Activated gamma-delta T cell (primary cell): ENCODE data around the gene SENP2.
"Not testable (repeated sequence)": the region's sequence is repeated elsewhere in the genome, so short reads cannot be mapped to it uniquely, and the experiment has no call there.

Experiments
- DNase-seq: peaks from one replicate; lab custom pipeline; 2025; lab: John Stamatoyannopoulos, UW

Gene SENP2

GRCh38 chr3:185586686-185587039 lies 568 bp downstream of the SENP2 start:
- no peak for DNase-seq

GRCh38 chr3:185594073-185594472 lies 8.0 kb downstream of the SENP2 start:
- DNase-seq, result no peak

- DNase-seq, result no peak
Measured at GRCh38 chr3:185595526-185595925, 9.4 kb downstream of the SENP2 start.

DNA sequence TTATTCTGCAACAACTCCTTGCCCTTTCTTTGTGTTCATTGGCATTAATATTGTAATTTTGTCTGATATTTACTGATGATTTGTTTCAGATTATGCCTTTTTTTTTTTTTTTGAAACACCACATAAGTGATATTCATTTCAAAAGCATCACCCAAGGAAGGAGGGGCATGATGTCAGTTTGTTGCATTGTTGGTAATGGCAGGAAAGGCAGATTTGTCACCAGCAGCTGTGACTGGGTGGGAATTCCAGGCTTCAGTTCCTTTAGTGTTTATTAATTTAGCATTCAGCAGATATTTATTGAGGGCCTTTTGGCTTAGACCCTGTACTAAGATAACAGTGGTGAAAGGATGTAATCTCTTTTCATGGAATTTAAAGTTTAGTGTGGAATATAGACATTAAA lies 19.5 kb downstream of the SENP2 start:
- DNase-seq, result no peak

GRCh38 chr3:185606196-185606595 lies 20.1 kb downstream of the SENP2 start:
- DNase-seq, result no peak

DNA sequence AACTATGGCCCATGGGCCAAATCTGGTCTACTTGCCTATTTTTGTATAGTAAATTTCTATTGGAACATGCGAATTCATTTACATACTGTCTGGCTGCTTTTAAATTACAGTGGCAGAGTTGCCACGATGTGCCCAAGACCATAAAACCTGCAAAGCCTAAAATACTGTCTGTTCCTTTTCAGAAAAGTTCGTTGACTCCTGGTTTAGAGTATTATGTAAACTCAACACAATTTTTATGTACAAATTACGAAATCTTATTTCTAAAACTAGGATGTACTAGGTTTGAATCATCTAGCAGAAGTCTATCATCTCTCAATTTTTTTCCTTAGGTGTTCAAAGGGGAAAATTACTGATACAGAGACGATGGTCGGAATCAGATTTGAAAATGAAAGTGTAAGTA lies 26.9 kb downstream of the SENP2 start:
- DNase-seq, result no peak

- no peak for DNase-seq
Measured at GRCh38 chr3:185623939-185624665, 38.0 kb downstream of the SENP2 start.

DNA sequence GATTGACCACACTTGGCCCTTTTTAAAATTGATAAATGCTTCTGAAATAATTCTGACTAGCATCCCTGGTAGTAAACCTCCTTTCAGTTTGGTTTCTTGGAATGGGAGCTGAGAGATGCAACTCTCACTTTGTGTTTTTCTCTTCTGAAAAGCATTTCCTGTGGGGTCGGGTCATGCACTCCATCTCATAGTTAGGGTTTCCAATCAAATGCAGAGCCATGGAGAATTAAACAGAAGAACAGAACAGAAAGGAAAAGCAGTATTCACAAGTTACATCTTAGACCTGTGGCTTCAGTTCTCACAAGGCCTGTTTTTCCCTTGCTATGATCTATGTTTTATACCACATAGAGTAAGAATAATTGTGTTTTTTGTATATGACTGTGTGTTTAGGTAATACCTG lies 39.7 kb downstream of the SENP2 start:
- DNase-seq, result no peak

- no peak for DNase-seq
Measured at GRCh38 chr3:185629554-185630181, 43.6 kb downstream of the SENP2 start.

DNA sequence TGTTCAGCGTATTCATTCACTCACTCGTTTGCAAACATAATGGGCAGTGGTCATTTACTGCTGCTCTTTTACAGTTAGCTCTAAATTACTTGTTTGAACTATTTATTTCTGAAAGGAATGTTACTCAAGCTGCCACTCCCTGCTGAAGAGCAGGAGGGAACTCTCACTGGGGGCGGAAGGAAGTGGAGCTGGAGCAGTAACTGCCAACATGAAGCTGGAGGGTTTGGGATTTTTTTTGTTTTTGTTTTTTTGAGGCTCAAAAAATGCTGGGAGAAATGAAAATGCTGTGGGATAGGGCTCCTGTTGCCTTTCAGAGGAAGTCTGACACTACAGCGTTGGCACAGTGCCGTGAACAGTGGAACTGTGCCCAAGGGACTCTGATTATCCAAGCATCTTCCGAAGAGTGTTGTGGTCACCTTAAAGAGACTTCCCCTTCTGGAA lies 44.1 kb downstream of the SENP2 start:
- no peak for DNase-seq

- no peak for DNase-seq
Measured at GRCh38 chr3:185631108-185631507, 45.0 kb downstream of the SENP2 start.

- DNase-seq, result no peak
Measured at GRCh38 chr3:185631508-185632206, 45.6 kb downstream of the SENP2 start.

GRCh38 chr3:185632996-185633395 lies 46.9 kb downstream of the SENP2 start:
- no peak for DNase-seq

GRCh38 chr3:185637388-185637787 lies 51.3 kb downstream of the SENP2 start:
- DNase-seq, result no peak

GRCh38 chr3:185638651-185639050 lies 52.6 kb downstream of the SENP2 start:
- not testable (repeated sequence) for DNase-seq

DNA sequence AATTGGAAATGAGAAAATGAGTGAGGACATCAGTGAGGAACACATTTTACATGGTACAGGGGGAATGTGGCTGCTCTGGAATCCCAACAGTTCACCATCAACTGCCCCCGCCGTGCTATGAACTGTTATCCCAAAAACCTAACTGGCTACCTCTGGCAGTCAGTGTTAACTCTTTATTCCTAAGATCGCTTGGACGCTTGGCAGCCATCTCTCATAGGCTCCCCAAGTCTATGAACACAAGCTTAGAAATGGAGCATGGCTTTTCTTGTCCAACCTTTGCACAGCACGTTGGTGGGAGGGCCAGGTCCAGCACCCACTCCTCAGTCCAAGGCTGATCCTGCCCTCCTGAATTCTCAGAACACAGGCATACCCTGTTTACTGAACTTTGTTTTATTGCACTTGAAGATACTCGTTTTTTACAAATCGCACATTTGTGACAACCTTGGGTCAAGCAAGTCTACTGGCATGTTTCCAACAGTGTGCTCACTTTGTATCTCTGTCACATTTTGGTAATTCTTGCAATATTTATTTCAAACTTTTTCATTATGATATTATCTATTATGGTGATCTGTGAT lies 53.6 kb downstream of the SENP2 start:
- no peak for DNase-seq

DNA sequence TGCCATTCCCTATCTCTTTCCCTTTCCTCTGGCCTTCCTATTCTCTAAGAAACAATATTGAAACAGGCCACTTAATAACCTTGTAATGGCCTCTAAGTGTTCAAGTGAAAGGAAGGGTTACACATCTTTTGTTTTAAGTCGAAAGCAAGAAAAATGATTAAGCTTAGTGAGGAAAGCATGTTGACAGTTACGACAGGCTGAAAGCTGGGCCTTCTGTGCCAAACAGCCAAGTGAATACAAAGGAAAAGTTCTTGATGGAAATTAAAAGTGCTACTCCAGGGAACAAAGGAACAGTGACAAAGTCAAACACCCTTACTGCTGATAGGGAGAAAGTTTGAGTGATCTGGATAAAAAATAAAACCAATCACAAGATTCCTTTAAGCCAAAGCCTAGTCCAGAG lies 54.2 kb downstream of the SENP2 start:
- no peak for DNase-seq

DNA sequence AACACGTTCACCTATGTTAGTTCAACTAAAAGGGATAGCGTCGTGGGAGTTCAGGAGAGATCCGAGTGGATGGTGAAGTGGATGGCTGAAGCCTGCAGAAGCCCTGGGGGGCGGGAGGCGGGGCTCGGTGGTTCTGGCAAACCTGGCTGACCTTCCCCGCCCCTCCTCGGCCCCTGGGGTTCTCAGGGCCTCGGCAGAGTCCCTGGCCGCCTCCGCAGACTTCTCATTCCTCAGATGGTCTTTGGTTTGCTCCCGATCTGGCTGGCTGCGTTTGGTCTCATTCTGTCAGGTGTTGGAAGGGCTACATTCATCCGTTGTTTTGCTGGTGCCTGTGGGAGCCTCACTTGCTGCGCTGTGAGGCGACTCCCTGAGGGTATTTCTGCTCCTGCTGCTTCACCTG lies 59.1 kb downstream of the SENP2 start:
- DNase-seq, result not testable (repeated sequence)

GRCh38 chr3:185645596-185646381 lies 59.7 kb downstream of the SENP2 start:
- no peak for DNase-seq

DNA sequence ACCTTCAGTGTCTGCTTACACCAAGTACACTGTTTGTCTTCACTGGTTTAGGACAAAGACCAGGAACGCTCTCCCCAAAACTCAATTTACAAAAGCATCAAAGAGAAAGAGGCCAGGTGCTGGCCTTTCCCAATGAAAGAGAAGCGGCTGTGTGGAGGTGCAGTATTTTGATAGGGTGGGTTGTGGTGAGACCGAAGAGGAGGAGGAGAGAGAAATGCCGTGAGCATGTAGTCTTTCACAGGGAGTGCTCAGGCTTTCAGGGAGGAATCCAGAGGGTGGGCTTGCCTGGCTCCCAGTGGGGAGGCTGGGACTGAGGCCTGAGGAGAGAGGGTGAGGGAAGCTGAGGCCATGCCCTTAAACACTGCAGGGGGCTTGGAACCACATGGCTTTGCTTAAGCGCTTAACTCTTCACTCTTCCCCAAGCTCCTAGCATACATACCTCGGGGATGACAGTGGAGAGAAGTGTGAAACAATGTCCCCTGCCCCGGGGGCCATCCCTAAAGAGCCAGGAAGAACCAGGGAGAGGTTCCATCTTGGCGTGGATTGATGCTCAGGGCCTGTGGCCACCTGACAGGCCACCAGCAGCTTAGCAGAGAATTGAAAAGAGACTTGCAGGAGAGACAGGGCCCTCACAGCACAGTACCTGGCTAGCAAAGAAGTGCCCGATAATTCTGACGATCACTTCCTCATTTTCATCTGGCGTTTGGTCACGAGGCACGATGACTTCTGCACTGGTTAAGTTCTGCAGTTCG lies 60.5 kb downstream of the SENP2 start:
- no peak for DNase-seq
